ENCODE measurements around the gene MAST4.

Gene MAST4

DNA sequence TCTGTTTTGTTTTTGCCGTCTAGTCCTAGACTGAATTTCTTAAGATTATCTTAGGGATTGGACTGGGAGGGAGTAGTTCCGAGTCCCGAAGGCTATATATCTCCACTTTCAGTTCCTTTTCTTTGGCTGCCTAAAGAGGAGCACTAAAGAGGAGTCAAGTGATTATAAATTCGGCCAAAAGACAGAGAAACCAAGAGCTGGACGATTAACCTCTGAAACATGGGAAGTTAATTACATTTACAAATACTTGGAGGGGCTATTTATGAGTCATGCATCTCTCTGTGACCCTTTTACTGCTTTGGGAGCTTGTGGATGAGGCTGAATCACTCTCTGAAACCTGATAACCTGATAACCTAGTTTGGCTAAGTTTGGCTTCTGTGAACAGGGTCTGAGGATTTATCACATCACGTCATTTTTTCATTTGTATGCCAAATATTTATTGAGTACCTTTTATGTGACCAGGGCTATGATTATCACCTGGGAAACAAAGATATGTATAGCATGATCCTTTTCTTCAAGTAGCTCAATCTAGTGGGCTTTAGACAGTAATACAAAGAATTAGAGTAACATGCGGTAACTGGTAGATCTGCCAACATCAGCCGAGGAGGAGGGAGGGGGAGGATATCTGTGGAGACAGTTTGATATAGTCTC, 419.5 kb downstream of the MAST4 start (continued):
- TF ChIP-seq OSR2 (tag by site-specific recombination; IDR thresholded peaks at IDR 0.05) (peak; percentile 99), IKZF3 (tag by site-specific recombination; IDR thresholded peaks at IDR 0.05) (peak; percentile 98), ZSCAN23 (tag by site-specific recombination; IDR thresholded peaks at IDR 0.05) (peak; percentile 96), SP7 (tag by site-specific recombination; IDR thresholded peaks at IDR 0.05) (peak; percentile 99), ZXDB (tag by site-specific recombination; IDR thresholded peaks at IDR 0.05) (peak; percentile 97), ZNF747 (tag by site-specific recombination; IDR thresholded peaks at IDR 0.05) (no peak), ZNF558 (tag by site-specific recombination; IDR thresholded peaks at IDR 0.05) (peak; percentile 95), ZNF274 (IDR thresholded peaks at IDR 0.05; ENCODE audit: low read length) (no peak), ZNF274 (tag by site-specific recombination; IDR thresholded peaks at IDR 0.05; ENCODE audit: borderline replicate concordance) (no peak), ZNF302 (tag by site-specific recombination; IDR thresholded peaks at IDR 0.05; ENCODE audit: low read depth) (no peak), SCRT1 (tag by site-specific recombination; IDR thresholded peaks at IDR 0.05; ENCODE audit: borderline replicate concordance) (no peak), ZNF280D (tag by site-specific recombination; IDR thresholded peaks at IDR 0.05) (no peak), ZNF10 (tag by site-specific recombination; IDR thresholded peaks at IDR 0.05) (peak; percentile 65; the same call in 1 of the 2 replicates), ZFP41 (tag by site-specific recombination; IDR thresholded peaks at IDR 0.05; ENCODE audit: borderline replicate concordance) (no peak), ZNF26 (tag by site-specific recombination; IDR thresholded peaks at IDR 0.05) (no peak), KLF9 (tag by site-specific recombination; IDR thresholded peaks at IDR 0.05; ENCODE audit: low read depth) (no peak), ZBTB20 (tag by site-specific recombination; IDR thresholded peaks at IDR 0.05) (peak; percentile 24; the same call in 1 of the 2 replicates), ZNF114 (tag by site-specific recombination; IDR thresholded peaks at IDR 0.05) (no peak), ZNF600 (tag by site-specific recombination; IDR thresholded peaks at IDR 0.05) (no peak; the same call in 1 of the 2 replicates), ZNF792 (tag by site-specific recombination; IDR thresholded peaks at IDR 0.05) (no peak), KLF8 (tag by site-specific recombination; IDR thresholded peaks at IDR 0.05) (peak; percentile 90), ZNF341 (tag by site-specific recombination; IDR thresholded peaks at IDR 0.05; ENCODE audit: low read depth) (no peak), HOXC10 (CRISPR knock-in tag; IDR thresholded peaks at IDR 0.05) (no peak), TCF7L2 (IDR thresholded peaks at IDR 0.05; ENCODE audit: borderline replicate concordance, low read depth, low read length) (0 out of 2 replicates have a peak, but pooled peaks have one; percentile 31), ZNF140 (tag by site-specific recombination; IDR thresholded peaks at IDR 0.05) (no peak), ZNF2 (tag by site-specific recombination; IDR thresholded peaks at IDR 0.05) (peak; percentile 72), ZFP69B (tag by site-specific recombination; IDR thresholded peaks at IDR 0.05) (peak; percentile 70), ZNF132 (tag by site-specific recombination; IDR thresholded peaks at IDR 0.05; ENCODE audit: borderline replicate concordance) (no peak)
- TF ChIP-seq, protein P1, sequence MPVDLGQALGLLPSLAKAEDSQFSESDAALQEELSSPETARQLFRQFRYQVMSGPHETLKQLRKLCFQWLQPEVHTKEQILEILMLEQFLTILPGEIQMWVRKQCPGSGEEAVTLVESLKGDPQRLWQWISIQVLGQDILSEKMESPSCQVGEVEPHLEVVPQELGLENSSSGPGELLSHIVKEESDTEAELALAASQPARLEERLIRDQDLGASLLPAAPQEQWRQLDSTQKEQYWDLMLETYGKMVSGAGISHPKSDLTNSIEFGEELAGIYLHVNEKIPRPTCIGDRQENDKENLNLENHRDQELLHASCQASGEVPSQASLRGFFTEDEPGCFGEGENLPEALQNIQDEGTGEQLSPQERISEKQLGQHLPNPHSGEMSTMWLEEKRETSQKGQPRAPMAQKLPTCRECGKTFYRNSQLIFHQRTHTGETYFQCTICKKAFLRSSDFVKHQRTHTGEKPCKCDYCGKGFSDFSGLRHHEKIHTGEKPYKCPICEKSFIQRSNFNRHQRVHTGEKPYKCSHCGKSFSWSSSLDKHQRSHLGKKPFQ (tag by site-specific recombination; IDR thresholded peaks at IDR 0.05), result peak; percentile 58; the same call in 1 of the 2 replicates
- TF ChIP-seq, protein P2, sequence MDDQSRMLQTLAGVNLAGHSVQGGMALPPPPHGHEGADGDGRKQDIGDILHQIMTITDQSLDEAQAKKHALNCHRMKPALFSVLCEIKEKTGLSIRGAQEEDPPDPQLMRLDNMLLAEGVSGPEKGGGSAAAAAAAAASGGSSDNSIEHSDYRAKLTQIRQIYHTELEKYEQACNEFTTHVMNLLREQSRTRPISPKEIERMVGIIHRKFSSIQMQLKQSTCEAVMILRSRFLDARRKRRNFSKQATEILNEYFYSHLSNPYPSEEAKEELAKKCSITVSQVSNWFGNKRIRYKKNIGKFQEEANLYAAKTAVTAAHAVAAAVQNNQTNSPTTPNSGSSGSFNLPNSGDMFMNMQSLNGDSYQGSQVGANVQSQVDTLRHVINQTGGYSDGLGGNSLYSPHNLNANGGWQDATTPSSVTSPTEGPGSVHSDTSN (CRISPR knock-in tag; IDR thresholded peaks at IDR 0.05), result no peak
- TF ChIP-seq, protein P3, sequence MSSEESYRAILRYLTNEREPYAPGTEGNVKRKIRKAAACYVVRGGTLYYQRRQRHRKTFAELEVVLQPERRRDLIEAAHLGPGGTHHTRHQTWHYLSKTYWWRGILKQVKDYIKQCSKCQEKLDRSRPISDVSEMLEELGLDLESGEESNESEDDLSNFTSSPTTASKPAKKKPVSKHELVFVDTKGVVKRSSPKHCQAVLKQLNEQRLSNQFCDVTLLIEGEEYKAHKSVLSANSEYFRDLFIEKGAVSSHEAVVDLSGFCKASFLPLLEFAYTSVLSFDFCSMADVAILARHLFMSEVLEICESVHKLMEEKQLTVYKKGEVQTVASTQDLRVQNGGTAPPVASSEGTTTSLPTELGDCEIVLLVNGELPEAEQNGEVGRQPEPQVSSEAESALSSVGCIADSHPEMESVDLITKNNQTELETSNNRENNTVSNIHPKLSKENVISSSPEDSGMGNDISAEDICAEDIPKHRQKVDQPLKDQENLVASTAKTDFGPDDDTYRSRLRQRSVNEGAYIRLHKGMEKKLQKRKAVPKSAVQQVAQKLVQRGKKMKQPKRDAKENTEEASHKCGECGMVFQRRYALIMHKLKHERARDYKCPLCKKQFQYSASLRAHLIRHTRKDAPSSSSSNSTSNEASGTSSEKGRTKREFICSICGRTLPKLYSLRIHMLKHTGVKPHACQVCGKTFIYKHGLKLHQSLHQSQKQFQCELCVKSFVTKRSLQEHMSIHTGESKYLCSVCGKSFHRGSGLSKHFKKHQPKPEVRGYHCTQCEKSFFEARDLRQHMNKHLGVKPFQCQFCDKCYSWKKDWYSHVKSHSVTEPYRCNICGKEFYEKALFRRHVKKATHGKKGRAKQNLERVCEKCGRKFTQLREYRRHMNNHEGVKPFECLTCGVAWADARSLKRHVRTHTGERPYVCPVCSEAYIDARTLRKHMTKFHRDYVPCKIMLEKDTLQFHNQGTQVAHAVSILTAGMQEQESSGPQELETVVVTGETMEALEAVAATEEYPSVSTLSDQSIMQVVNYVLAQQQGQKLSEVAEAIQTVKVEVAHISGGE (tag by site-specific recombination; conservative IDR thresholded peaks at IDR 0.05; ENCODE audit: low read depth), result no peak
